GF-D8 (cell line): Measurements from ENCODE around the gene MAFF.

Source experiments
- DNase-seq: peaks from one replicate; lab custom pipeline; 2025; lab: John Stamatoyannopoulos, UW

MAFF gene

DNA sequence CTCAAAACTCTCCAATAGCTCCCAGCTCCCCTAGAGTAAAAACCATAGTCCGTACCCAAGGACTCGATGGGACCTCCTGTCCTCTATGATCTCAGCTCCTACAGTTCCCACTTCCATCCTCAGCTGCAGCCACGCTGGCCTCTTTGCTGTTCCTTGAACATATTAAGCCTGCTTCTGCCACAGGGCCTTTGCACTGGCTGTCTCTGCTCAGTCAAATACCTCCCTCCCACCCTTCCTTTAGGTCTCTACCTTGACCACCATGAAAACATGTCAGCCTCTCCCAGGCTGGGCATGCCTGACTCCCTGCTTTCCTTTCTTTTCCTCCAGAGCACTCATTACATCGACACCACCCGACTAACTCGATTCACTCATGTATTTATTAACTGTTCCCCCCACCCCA, 46.5 kb downstream of the MAFF start:
- no peak for DNase-seq

DNA sequence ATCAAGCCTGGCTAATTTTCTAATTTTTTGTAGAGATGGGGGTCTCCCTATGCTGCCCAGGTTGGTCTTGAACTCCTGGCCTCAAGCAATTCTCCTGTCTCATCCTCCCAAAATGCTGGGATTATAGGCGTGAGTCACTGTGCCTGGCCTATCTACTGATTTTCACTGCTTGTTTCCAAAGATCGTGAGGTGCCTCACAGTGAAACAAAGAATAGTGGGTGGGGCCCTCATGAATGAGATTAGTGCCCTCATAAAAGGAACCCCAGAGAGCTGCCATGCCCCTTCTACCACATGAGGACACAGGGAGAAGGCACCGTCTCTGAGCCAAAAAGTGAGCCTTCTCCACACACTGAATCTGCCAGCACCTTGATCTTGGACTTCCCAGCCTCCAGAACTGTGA, 47.5 kb downstream of the MAFF start:
- DNase-seq: no peak

DNA sequence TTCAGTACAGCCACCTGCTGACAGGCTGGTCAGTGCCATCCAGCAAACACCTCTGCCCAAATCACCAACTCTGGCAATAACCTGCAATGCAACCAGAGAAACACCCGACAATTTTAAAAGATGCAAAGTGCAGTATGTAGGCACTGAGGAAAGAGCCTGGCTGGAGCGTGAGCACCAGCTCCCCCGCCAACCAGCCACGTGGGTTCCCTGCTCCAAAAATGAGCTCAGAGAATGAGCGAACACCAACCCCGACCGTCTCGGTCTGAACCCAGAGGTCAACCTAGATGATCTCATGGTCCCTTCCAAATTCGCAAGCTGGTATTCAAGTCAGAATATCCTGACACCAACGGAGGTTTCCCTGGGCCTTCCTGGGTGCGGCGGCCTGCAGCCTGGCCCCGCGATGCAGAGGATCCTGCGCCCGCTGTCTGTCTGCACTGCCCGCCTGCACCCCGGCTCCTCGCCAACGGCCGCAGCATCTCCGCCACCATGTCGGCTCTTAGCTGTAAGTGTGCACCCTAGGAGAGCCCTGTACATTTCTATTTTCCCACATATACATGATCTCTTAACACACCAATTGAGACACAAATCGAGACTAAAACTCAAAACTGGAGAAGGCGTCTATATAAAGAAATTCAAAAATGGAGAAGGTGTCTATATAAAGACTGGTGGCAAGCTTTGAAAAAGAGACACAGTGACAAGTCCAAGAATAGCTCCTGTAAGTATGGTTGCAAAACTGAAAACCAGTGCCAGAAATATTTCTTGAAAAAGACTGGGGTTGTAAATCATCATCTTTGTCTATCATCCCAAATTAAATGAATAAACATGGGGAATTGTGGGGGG, 48.2 kb downstream of the MAFF start:
- no peak for DNase-seq

GRCh38 chr22:38250643-38251340, 49.0 kb downstream of the MAFF start:
- DNase-seq: no peak

DNA sequence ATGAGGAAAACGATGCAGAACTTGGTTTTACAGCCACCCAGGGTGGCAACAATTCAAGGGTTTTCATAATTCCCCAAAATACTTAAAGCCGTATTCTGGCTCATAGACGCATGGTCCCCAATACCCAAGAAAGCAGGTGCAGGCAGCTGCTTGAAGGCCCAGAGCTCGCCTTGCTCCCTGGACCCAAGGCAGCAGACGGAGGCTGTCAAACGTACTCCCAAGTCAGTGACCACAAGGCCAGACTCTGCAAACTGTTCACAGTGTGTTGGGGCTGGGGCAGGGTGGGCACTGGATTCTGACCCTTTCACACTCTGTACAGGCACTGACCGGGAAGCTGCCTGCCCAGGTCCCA, 49.5 kb downstream of the MAFF start:
- no peak for DNase-seq

GRCh38 chr22:38255697-38256096, 53.9 kb downstream of the MAFF start:
- no peak for DNase-seq

DNA sequence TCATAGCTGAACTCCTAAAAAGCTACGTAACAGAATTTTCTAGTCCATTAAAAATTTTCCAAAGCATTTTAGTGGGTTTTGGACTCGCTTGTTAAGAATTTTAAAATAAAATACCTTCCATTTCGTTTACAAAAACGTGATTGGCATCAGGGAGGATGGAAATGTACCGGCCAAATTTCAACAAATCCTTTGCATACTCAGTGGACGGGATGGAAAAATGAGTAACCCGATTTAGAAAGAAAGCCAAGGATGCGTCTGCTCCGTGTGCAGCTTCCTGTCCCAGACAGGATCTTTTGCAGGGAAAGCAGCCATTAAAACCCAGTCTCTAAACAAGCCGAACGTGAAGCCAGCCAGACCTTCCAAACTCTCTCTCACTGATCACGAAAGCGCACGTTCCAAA, 55.4 kb downstream of the MAFF start:
- no peak for DNase-seq

DNA sequence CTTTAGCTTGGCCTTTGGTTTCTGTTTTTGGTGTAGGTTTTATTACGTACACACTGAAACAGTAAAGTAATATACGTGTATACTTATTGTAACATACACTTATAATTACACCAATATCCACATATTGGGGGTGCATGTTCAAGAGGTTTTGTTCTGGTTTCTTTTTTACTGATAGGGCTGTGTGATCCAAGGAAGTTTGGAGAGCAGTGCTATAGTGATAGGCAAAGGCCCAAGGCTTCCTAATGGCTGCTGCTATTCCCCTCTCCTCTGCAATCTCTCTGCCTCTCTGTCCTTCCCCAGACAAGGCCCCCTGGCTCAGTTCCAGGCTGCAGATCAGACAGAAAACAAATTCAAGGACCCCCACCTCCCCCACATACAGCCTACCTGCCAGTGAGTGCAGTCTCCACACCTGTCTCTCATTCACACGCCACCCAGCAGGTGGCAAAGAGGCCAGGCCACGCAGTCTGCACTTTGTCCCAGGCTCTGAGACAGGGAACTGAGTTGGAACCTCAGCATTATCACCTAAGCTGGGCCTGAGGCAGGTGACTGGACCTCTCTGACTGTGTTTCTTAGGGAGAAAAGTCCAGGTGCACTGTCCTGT, 56.0 kb downstream of the MAFF start:
- DNase-seq: no peak

- DNase-seq: no peak
Observed at GRCh38 chr22:38258895-38259294, 57.1 kb downstream of the MAFF start.

DNA sequence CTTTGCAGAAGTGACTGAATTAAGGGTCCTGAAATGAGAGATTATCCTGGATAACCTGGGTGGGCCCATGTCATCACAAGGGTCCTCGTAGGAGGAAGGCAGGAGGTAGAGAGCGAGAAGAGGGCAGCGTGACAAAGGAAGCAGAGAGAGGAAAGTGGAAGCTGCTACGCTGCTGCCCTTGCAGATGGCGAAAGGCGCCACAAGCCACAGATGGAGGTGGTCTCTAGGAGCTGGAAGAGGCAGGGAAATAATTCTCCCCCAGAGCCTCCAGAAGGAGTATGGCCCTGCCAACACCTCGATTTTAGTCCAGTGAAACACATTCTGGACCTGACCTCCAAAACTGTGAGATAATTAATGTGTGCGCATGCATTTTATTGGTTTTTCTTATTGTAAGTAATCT, 57.6 kb downstream of the MAFF start:
- no peak for DNase-seq

DNA sequence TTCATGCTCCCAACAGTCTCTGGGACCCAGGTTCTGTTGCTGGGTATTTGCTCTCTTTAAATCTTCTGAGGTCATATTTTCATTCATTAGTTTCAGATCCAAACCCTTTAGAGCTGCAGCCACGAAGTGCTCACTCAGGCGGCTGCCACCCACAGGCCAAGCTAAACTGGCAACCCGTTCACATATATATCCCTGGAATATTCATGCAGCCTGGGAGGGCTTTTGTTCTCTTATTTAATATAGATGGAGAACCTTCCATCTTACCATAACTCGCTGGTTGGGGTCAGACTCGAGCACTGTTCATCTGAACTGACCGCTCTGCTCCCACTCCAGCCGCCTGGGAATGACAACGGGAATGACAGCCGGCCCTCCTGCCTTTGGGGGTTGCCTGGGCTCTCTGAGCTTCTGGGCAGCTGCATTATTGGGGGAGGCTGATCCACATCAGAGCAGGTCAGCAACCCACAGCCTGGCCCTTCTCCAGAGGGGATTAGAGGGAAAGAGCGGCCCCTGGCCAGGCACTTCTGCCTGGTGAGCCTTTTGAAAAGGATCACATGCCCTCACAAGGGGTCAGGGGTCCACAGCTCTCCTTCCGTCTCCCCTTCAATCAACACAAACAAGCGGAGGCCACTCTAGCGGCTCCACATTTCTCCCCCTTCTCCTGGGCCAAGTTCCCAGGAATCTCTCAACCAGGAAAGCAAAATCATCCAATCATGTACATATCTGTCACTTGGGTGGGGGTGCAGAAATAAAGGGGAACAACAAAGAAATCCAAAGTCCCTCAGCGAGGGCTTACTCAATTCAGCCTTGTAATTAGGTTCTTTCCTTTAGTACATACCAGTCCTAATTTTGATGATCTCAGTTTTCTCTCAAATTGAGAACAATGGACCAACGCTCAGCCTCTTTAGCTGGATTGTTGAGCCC, 59.2 kb downstream of the MAFF start:
- DNase-seq: no peak

DNA sequence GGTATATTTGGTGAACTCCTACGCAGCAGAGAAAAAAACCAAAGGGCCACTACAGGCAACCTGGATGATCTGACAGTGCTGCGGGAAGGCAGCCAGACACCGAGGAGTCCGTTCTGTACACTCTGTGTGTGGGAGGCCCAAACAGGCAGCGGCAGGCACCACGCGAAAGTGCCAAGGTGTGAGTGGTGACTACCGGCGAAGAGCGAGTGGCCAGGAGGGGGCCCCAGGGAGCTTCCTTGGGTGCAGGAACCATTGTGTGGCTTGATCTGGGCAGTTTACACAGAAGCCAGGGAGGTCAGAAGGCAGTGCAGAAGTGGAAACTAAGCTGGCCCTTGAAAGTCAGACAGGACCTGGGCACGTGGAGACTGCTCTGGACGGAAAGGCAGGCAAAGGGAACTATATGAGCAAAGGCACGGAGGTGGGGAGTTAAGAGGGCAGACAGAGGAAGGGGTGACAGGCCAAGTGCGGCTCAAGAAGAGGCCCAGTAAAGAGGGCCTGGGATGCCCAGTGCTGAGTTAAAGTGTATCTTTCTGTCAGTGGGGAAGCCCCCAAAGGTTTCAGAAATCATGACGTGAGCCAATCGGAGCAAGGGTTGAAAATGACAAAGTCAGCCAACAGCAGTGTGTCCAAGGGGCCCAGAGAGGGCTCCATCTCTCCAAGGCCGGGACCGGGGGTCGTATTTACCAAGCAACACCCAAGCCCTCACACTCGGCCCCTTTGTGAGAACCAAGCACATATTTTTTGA, 60.4 kb downstream of the MAFF start:
- DNase-seq: no peak

- no peak for DNase-seq
Observed at GRCh38 chr22:38264322-38264843, 62.6 kb downstream of the MAFF start.
